ENCODE data around the gene SEL1L. TPM values are rescaled to one million over a fixed set of nuclear protein-coding genes. Genes with fewer than 3 reads are reported as not detected.

SEL1L gene
- total RNA-seq, 1 donor from 2014 or later, result 76.8 TPM

Other genes with a start within 250 kb of the SEL1L start
- 1.1 and 1.5 TPM in 2 replicates for gene STON2, start 133.5 kb downstream of the SEL1L start, total RNA-seq